ENCODE results near the gene TPTE2. TPM values are rescaled to one million over a fixed set of nuclear protein-coding genes. Genes with fewer than 3 reads are reported as not detected.
"Not testable (repeated sequence)": the region's sequence is repeated elsewhere in the genome, so short reads cannot be mapped to it uniquely, and the experiment has no call there.

Gene TPTE2
- total and polyA plus RNA-seq, 4 donors, result 0.10 to 0.84 (median 0.39) TPM

DNA sequence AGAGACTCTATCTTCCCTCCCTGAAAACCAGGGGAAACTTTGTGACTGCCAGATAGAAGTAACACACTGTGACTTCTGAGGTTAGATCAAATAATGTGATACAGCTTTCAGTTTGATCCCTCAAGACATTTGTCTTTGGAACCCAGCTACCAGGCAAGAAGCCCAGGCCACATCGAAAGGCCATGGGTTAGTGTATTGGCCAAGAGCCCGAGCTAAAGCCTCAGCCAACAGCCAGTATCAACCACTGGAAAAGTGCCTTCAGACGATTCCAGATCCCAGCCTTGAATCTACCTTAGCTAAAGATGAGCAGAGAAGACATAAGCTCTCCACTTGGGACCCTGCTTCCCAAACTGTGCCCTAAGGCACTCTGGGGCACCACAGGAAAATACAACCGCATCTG, 10.9 kb upstream of the TPTE2 start:
- no peaks in the 10 kb centered on the region for H3K9me3 ChIP-seq (ENCODE audit: control insufficient read depth, insufficient read depth, low read length)
- no peak for DNase-seq (ENCODE audit: low read depth in 4 of 6, low spot score in 6 of 6)
- H3K27ac ChIP-seq (ENCODE audit: low read depth, low read length), result no peak overlapping the region
- no peaks in the 10 kb centered on the region for H3K36me3 ChIP-seq (ENCODE audit: control insufficient read depth, insufficient read depth, low read length)
- H3K4me1 ChIP-seq (ENCODE audit: control insufficient read depth, insufficient read depth, low read length), result no peaks in the 10 kb centered on the region
- H3K27me3 ChIP-seq (ENCODE audit: control insufficient read depth, insufficient read depth, low read length), result no peaks in the 10 kb centered on the region
- 76% methylated on average over 4 of the region's 4 CpGs for WGBS (ENCODE audit: insufficient coverage)
- H3K4me3 ChIP-seq (ENCODE audit: low read depth, low read length), result no peak overlapping the region

DNA sequence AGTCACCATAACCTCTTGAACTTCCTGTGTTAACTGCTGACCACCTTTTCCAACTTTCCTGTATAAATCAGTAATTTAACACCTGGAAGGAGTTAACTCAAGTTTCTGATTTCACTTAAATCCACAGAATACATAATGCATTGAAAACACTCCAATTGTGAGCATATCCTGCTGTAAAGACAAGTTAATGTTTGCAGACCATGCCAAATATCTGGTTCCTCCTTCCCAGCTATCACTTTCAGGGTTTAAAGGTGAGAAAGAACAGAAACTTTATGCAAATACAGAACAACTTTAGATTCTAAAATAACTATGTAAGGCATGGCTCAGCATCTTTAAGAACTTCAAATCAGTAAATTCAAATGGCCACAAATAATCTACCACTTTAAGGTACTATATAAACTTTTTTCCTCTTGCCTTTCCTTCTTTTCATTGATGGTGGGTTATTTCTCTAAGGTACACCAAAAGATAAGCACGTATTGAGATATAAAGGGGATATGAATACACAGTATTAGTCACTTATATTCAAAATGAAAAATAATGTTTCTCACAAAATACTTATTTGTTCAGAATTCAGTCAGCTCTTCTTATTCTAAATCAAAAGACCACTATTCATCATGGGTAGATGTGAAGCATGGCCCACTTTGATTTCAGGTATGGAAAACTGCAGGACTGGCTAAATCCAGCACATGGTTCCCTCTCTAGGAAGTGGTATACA, 6.6 kb upstream of the TPTE2 start:
- no peak overlapping the region for H3K4me3 ChIP-seq (ENCODE audit: low read depth, low read length)
- peaks cover 6% of the 10 kb centered on the region for H3K4me1 ChIP-seq (ENCODE audit: control insufficient read depth, insufficient read depth, low read length)
- no peak overlapping the region for H3K27ac ChIP-seq (ENCODE audit: low read depth, low read length)
- no peaks in the 10 kb centered on the region for H3K9me3 ChIP-seq (ENCODE audit: control insufficient read depth, insufficient read depth, low read length)
- no peaks in the 10 kb centered on the region for H3K27me3 ChIP-seq (ENCODE audit: control insufficient read depth, insufficient read depth, low read length)
- no peaks in the 10 kb centered on the region for H3K36me3 ChIP-seq (ENCODE audit: control insufficient read depth, insufficient read depth, low read length)
- no peak for DNase-seq (ENCODE audit: low read depth in 4 of 6, low spot score in 6 of 6)
- no CpG with 5 or more reads among the region's 1 CpG for WGBS (ENCODE audit: insufficient coverage)

DNA sequence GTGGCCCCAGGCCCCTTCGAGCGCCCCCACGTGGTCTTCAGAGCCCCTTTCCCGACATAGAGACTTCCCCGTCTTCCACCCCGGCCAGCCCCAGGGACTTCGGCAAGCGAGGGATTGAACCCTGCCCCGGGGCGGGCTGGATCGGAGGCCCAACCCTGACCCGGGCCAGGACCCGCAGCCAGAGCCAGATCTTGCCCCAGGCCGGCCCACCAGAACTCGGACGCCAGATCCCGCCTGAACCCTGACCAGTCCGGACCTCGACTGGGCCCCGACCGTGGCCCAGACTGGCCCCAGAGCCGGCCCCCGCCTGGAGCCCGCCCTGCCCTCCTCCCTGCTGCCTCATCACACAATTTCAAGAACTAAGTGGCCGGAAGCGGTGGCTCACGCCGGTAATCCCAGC, 253 bp upstream of the TPTE2 start:
- Histone ChIP-seq H3K36me3 (ENCODE audit: control insufficient read depth, insufficient read depth, low read length) (no peaks in the 10 kb centered on the region), H3K4me1 (ENCODE audit: control insufficient read depth, insufficient read depth, low read length) (peaks cover 6% of the 10 kb centered on the region), H3K27me3 (ENCODE audit: control insufficient read depth, insufficient read depth, low read length) (no peaks in the 10 kb centered on the region), H3K27ac (ENCODE audit: low read depth, low read length) (no peak overlapping the region), H3K4me3 (ENCODE audit: low read depth, low read length) (no peak overlapping the region), H3K9me3 (ENCODE audit: control insufficient read depth, insufficient read depth, low read length) (no peaks in the 10 kb centered on the region)
- WGBS (ENCODE audit: insufficient coverage), result 94% methylated on average over 28 of the region's 28 CpGs
- no peak for DNase-seq (ENCODE audit: low read depth in 4 of 6, low spot score in 6 of 6)

DNA sequence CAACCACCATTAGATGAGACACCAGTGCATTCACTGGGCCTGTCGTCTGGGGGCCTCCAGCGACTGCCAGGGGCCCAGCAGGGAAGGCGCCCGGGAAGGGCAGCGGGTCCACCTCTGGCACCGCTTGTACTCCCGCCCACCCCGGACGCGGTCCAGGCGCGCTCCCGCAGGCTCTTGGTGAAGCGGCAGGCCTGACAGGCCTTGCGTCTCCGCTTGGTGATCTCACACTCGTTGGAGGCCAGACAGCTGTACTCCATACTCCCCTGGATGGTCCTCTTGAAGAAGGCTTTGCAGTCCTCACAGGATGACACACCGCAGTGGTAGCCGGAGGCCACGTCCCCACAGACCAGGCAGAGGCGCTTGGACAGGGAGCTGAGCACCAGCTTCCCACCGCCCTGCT, 660 bp downstream of the TPTE2 start:
- H3K4me3 ChIP-seq (ENCODE audit: low read depth, low read length); H3K9me3 ChIP-seq (ENCODE audit: control insufficient read depth, insufficient read depth, low read length); DNase-seq (ENCODE audit: low read depth in 4 of 6, low spot score in 6 of 6); H3K4me1 ChIP-seq (ENCODE audit: control insufficient read depth, insufficient read depth, low read length); H3K27ac ChIP-seq (ENCODE audit: low read depth, low read length); H3K36me3 ChIP-seq (ENCODE audit: control insufficient read depth, insufficient read depth, low read length); H3K27me3 ChIP-seq (ENCODE audit: control insufficient read depth, insufficient read depth, low read length): not testable (repeated sequence)
- 92% methylated on average over 18 of the region's 22 CpGs for WGBS (ENCODE audit: insufficient coverage)

DNA sequence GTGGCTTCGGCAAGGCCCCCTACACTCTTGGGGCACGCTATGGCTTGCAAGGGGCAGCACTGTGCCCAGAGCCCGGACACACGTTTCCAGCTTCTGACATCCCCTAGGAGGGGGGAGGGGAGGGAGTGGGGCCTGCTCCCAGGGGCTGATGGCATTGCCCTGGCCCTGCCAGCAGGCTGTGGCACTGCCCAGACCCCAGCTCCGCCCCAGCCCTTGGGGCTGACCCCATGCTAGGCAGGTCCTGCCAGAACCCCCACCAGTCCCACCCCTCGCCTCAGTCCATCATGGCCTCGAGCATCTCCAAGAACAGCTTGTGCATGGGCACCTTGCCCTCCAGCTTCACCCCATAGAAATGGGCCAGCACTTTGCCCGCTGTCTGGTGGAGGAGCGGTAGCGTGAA, 1.6 kb downstream of the TPTE2 start:
- not testable (repeated sequence) for H3K27me3 ChIP-seq (ENCODE audit: control insufficient read depth, insufficient read depth, low read length); H3K4me3 ChIP-seq (ENCODE audit: low read depth, low read length); H3K4me1 ChIP-seq (ENCODE audit: control insufficient read depth, insufficient read depth, low read length); H3K27ac ChIP-seq (ENCODE audit: low read depth, low read length); H3K9me3 ChIP-seq (ENCODE audit: control insufficient read depth, insufficient read depth, low read length); DNase-seq (ENCODE audit: low read depth in 4 of 6, low spot score in 6 of 6); H3K36me3 ChIP-seq (ENCODE audit: control insufficient read depth, insufficient read depth, low read length)
- no CpG with 5 or more reads among the region's 10 CpGs for WGBS (ENCODE audit: insufficient coverage)

DNA sequence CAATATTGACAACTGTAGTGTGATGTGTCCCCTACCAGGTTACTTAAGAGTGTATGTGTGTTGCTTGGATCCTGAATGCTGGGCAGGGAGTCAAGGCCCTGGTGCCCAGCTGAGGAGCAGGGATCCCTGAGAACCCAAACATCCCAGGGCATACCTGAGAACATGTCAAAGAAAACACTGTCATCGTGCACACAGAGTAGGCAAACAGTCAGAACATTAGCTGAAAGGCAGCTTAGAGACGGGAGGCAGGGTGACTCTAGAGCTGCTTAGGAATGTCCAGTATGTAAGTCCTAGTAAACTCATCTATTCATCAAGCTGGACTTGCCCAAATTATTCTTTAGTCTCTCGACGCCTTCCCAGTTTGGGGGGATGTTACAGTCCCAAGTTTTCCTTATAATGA, 4.0 kb downstream of the TPTE2 start:
- not testable (repeated sequence) for H3K36me3 ChIP-seq (ENCODE audit: control insufficient read depth, insufficient read depth, low read length); DNase-seq (ENCODE audit: low read depth in 4 of 6, low spot score in 6 of 6); H3K27me3 ChIP-seq (ENCODE audit: control insufficient read depth, insufficient read depth, low read length); H3K4me3 ChIP-seq (ENCODE audit: low read depth, low read length); H3K4me1 ChIP-seq (ENCODE audit: control insufficient read depth, insufficient read depth, low read length); H3K27ac ChIP-seq (ENCODE audit: low read depth, low read length); H3K9me3 ChIP-seq (ENCODE audit: control insufficient read depth, insufficient read depth, low read length)
- no CpG with 5 or more reads among the region's 4 CpGs for WGBS (ENCODE audit: insufficient coverage)

DNA sequence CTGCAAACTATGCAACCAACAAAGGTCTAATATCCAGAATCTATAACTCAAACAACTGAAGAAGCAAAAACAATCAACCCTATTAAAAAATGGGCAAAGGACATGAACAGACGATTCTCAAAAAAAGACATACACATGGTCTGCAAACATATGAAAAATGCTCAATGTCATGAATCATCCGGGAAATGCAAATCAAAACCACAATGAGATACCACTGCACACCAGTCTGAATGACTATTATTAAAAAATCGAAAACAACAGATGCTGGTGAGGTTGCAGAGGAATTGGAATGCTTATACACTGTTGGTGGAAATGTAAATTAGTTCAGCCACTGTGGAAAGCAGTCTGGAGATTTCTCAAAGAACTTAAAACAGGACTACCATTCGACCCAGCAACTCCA, 12.1 kb downstream of the TPTE2 start:
- WGBS (ENCODE audit: insufficient coverage), result no CpG with 5 or more reads among the region's 4 CpGs
- H3K4me3 ChIP-seq (ENCODE audit: low read depth, low read length); H3K36me3 ChIP-seq (ENCODE audit: control insufficient read depth, insufficient read depth, low read length); H3K27ac ChIP-seq (ENCODE audit: low read depth, low read length); H3K4me1 ChIP-seq (ENCODE audit: control insufficient read depth, insufficient read depth, low read length); DNase-seq (ENCODE audit: low read depth in 4 of 6, low spot score in 6 of 6); H3K27me3 ChIP-seq (ENCODE audit: control insufficient read depth, insufficient read depth, low read length); H3K9me3 ChIP-seq (ENCODE audit: control insufficient read depth, insufficient read depth, low read length): not testable (repeated sequence)

DNA sequence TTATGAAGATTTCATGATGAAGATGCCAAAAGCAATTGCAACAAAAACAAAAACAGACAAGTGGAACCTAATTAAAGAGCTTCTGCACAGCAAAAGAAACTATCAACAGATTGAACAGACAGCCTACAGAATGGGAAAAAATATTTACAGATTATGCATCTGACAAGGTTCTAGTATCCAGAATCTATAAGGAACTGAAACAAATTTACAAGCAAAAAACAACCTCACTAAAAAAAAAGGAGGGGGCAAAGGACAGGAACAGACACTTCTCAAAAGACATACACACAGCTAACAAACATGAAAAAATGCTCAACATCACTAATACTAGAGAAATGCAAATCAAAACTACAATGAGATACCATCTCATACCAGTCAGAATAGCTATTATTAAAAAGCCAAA, 35.7 kb downstream of the TPTE2 start:
- not testable (repeated sequence) for H3K27ac ChIP-seq (ENCODE audit: low read depth, low read length); H3K27me3 ChIP-seq (ENCODE audit: control insufficient read depth, insufficient read depth, low read length); H3K4me1 ChIP-seq (ENCODE audit: control insufficient read depth, insufficient read depth, low read length); H3K36me3 ChIP-seq (ENCODE audit: control insufficient read depth, insufficient read depth, low read length); H3K9me3 ChIP-seq (ENCODE audit: control insufficient read depth, insufficient read depth, low read length); H3K4me3 ChIP-seq (ENCODE audit: low read depth, low read length); DNase-seq (ENCODE audit: low read depth in 4 of 6, low spot score in 6 of 6)

DNA sequence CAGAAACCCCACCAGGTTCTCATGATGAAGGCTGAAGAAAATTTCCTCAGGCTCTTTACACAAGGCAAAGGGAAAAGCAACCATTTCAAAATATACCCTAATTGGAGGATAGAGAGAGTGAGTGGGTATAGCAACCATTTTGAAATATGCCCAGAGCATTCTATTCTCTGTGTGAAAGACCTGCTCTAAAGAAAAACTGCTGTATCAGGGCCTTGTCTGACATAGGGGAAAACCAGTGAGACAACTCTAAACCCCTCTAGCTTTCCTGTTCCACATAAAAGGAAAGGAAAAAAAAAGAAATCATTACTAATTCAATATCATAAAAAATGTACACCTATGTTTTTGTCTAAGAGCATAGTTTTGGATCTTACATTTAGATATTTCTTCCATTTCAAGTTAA, 42.3 kb downstream of the TPTE2 start:
- Histone ChIP-seq H3K9me3 (ENCODE audit: control insufficient read depth, insufficient read depth, low read length) (no peaks in the 10 kb centered on the region), H3K27ac (ENCODE audit: low read depth, low read length) (no peak overlapping the region), H3K27me3 (ENCODE audit: control insufficient read depth, insufficient read depth, low read length) (no peaks in the 10 kb centered on the region), H3K36me3 (ENCODE audit: control insufficient read depth, insufficient read depth, low read length) (no peaks in the 10 kb centered on the region), H3K4me1 (ENCODE audit: control insufficient read depth, insufficient read depth, low read length) (no peaks in the 10 kb centered on the region), H3K4me3 (ENCODE audit: low read depth, low read length) (no peak overlapping the region)
- no peak for DNase-seq (ENCODE audit: low read depth in 4 of 6, low spot score in 6 of 6)

DNA sequence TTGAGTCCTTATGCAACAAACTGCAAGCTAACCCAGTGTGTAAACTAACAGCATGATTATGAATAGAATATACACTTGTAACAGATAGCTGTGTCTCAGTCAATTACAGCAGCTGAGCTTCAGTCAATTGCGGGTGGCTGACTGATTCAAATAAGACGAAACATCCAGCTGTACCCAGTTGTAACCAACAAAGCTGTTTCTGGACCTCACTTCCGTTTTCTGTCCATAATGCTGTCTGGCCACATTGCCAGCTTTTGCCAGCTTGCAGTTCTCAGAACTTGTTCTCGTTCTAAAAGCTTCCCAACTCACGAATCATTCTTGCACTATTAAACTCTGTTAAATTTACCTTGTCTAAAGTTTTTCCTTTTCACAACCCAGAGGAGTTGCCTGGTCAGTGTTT, 53.7 kb downstream of the TPTE2 start:
- not testable (repeated sequence) for H3K4me1 ChIP-seq (ENCODE audit: control insufficient read depth, insufficient read depth, low read length); H3K36me3 ChIP-seq (ENCODE audit: control insufficient read depth, insufficient read depth, low read length); H3K27ac ChIP-seq (ENCODE audit: low read depth, low read length); H3K4me3 ChIP-seq (ENCODE audit: low read depth, low read length); H3K27me3 ChIP-seq (ENCODE audit: control insufficient read depth, insufficient read depth, low read length); DNase-seq (ENCODE audit: low read depth in 4 of 6, low spot score in 6 of 6); H3K9me3 ChIP-seq (ENCODE audit: control insufficient read depth, insufficient read depth, low read length)
- 80% methylated on average over 4 of the region's 5 CpGs for WGBS (ENCODE audit: insufficient coverage)

Data from spinal cord (tissue), 10 donors.